GM18870 (cell line): ENCODE data around the gene LRRIQ3.
A peak's percentile ranks its signal among the peaks of the same experiment; 100 is the strongest.
"Not testable (repeated sequence)": the region's sequence is repeated elsewhere in the genome, so short reads cannot be mapped to it uniquely, and the experiment has no call there.

Experiments
- ATAC-seq: cut with Tn5 transposase; IDR thresholded peaks from one replicate; pipeline ENCODE4 v1.9.1; 2021; ENCODE audit warnings: moderate library complexity; ENCODE audit not compliant: unreplicated experiment

The LRRIQ3 gene

GRCh38 chr1:74197657-74198552 lies at the start of gene LRRIQ3, which contains the start of gene FPGT:
Gene LRRIQ3 (minus strand): TSS chr1:74198176. CDS start chr1:74183684, 14,492 bp downstream.
Gene FPGT (plus strand): TSS chr1:74198242. CDS start chr1:74198279, 37 bp downstream.
- peak; percentile 92 for ATAC-seq

- no peak for ATAC-seq
These were observed 48.3 kb upstream of the LRRIQ3 start for GRCh38 chr1:74246315-74246714.

GRCh38 chr1:74245168-74245772 lies 47.3 kb upstream of the LRRIQ3 start:
- no peak for ATAC-seq

GRCh38 chr1:74237787-74238186 lies 39.8 kb upstream of the LRRIQ3 start:
- no peak for ATAC-seq

GRCh38 chr1:74237035-74237434 lies 39.1 kb upstream of the LRRIQ3 start:
- ATAC-seq, result no peak

GRCh38 chr1:74236440-74236839 lies 38.5 kb upstream of the LRRIQ3 start:
- ATAC-seq, result no peak

- ATAC-seq, result no peak
These were observed 37.2 kb upstream of the LRRIQ3 start, which contains the start of gene TNNI3K for GRCh38 chr1:74235153-74235552. Gene TNNI3K (plus strand): TSS chr1:74235387. CDS start chr1:74235452, 65 bp downstream.

GRCh38 chr1:74223453-74223852 lies 25.5 kb upstream of the LRRIQ3 start:
- no peak for ATAC-seq

- no peak for ATAC-seq
These were observed 24.7 kb upstream of the LRRIQ3 start for GRCh38 chr1:74222701-74223100.

- ATAC-seq, result no peak
These were observed 17.3 kb upstream of the LRRIQ3 start for GRCh38 chr1:74215229-74215628.

- no peak for ATAC-seq
These were observed 7.3 kb upstream of the LRRIQ3 start for GRCh38 chr1:74205266-74205665.

- ATAC-seq, result no peak
These were observed 1.5 kb upstream of the LRRIQ3 start for GRCh38 chr1:74199504-74199903.

- no peak for ATAC-seq
These were observed 721 bp downstream of the LRRIQ3 start for GRCh38 chr1:74197255-74197654.

GRCh38 chr1:74195339-74195738 lies 2.6 kb downstream of the LRRIQ3 start:
- ATAC-seq, result no peak

- ATAC-seq, result no peak
These were observed 4.1 kb downstream of the LRRIQ3 start for GRCh38 chr1:74193908-74194307.

GRCh38 chr1:74180490-74180889 lies 17.5 kb downstream of the LRRIQ3 start:
- no peak for ATAC-seq

- ATAC-seq, result not testable (repeated sequence)
These were observed 23.6 kb downstream of the LRRIQ3 start for GRCh38 chr1:74174423-74174822.

GRCh38 chr1:74162333-74162732 lies 35.6 kb downstream of the LRRIQ3 start:
- no peak for ATAC-seq

- ATAC-seq, result no peak
These were observed 36.5 kb downstream of the LRRIQ3 start for GRCh38 chr1:74161497-74161896.

GRCh38 chr1:74160046-74160445 lies 37.9 kb downstream of the LRRIQ3 start:
- ATAC-seq, result no peak

GRCh38 chr1:74145086-74145485 lies 52.9 kb downstream of the LRRIQ3 start:
- ATAC-seq, result no peak

GRCh38 chr1:74117370-74117769 lies 80.6 kb downstream of the LRRIQ3 start:
- ATAC-seq, result not testable (repeated sequence)
